GM18498 (cell line): ENCODE measurements around the gene DLG2.

Source experiments
- ATAC-seq: cut with Tn5 transposase; IDR thresholded peaks from one replicate; pipeline ENCODE4 v1.9.1; 2021; ENCODE audit warnings: mild to moderate bottlenecking, moderate library complexity; ENCODE audit not compliant: unreplicated experiment

The DLG2 gene

DNA sequence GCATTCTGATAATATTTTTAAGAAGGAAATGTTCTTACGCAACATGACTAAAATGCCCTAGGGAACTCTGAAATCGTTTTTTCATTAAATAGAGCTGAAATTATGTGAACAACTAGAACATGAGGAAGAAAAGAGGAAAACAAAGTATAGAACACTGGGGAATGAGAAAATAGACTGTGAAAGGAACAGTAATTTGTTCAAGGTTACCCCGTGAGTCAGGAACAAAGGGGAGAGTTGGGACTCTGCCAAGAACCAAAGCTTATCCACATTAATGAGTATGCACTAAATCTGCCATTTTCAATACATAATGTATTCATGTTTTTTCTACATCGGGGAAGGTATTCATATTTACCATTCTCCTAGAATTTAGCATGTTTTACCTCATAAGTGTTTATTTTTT, 1379.2 kb downstream of the DLG2 start:
- no peak for ATAC-seq

GRCh38 chr11:84247129-84247528, 1380.0 kb downstream of the DLG2 start:
- no peak for ATAC-seq

DNA sequence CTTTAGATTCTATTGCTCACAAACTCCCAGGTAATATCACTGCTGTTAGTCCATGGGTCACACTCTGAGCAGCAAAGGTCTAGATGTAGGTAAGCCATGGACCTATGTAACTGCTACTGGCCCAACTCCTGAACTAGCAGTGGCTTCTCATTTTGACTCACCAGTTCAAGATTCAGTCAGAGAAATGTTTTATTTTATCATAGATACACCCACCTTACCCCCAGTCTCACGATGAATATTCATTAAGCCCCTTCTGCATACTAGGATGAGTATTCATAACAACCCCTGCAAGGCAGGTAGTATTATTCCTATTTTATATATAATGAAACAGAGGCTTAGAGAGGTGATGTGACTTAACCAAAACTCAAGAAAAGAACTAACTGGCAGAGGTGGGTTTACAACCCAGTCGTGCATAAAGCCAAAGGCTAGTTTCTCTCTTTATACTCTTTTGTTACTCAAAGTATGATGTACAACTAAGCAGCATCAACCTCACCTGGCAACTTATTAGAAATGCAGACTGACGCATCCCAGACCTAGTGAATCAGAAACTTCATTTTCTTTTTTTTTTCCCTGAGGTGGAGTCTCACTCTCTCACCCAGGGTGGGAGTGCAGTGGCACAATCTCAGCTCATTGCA, 1383.4 kb downstream of the DLG2 start:
- ATAC-seq = peak; percentile 71

GRCh38 chr11:84241343-84242131, 1385.6 kb downstream of the DLG2 start:
- ATAC-seq = no peak

GRCh38 chr11:84240847-84241246, 1386.3 kb downstream of the DLG2 start:
- no peak for ATAC-seq

- no peak for ATAC-seq
Measured at GRCh38 chr11:84236436-84236835, 1390.7 kb downstream of the DLG2 start.

- ATAC-seq = no peak
Measured at GRCh38 chr11:84234462-84235202, 1392.5 kb downstream of the DLG2 start.

- no peak for ATAC-seq
Measured at GRCh38 chr11:84234011-84234410, 1393.1 kb downstream of the DLG2 start.

DNA sequence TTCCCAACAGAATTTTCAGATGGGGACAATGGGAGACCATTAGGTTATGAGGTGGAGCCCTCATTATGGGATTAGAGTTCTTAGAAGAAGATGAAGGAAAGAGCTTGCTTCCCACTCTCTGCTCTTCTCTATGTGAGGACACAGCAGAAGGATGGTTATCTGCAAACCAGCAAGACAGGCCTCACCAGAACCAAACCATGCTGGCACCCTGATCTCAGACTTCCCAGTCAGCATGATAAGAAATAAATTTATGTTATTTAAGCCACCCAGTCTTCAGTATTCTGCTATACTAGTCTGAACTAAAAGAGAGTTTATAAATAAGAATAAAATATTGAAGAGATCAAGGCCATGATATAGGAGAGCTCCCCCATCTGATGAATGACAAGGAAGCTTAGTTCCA, 1394.6 kb downstream of the DLG2 start:
- no peak for ATAC-seq

GRCh38 chr11:84230402-84230801, 1396.7 kb downstream of the DLG2 start:
- no peak for ATAC-seq

- no peak for ATAC-seq
Measured at GRCh38 chr11:84227970-84228665, 1399.0 kb downstream of the DLG2 start.

GRCh38 chr11:84224042-84224441, 1403.1 kb downstream of the DLG2 start:
- no peak for ATAC-seq

DNA sequence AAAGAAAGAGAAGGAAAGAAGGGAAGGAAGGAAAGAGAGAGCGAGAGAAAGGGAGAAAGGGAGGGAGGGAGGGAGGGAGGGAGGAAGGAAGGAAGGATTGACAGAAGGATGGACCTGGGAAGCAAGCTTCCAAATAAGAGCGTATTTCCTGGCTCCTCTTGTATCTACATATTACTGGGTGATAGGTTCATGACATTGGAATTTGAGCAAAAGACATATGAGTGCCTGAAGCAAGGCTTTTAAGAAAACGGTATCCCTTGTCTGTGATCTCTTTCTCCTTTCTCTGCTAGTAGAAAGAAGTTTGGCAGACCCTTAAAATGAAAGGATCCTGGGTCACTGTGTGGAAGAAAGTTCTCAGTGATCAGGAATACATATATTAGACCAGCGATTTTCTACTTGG, 1408.8 kb downstream of the DLG2 start:
- no peak for ATAC-seq

GRCh38 chr11:84215672-84216071, 1411.5 kb downstream of the DLG2 start:
- ATAC-seq = no peak

DNA sequence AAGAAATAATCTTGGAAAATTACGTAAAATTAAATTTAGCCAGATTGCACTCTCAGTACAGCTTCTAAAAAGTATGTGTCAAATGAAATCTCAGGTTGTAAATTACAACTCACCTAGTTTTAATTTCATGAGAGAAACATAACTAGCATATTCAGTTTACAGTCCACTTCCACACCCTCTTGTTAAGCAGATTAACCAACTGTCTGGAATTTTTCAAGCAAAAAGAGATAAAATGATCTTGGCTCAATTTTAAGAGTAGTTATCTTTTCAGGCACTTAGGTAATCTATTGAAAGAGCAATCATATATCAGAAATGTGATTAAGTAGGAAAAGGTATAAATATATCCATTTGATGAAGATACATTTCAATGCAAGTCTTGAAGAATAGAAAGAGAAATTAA, 1412.6 kb downstream of the DLG2 start:
- no peak for ATAC-seq

DNA sequence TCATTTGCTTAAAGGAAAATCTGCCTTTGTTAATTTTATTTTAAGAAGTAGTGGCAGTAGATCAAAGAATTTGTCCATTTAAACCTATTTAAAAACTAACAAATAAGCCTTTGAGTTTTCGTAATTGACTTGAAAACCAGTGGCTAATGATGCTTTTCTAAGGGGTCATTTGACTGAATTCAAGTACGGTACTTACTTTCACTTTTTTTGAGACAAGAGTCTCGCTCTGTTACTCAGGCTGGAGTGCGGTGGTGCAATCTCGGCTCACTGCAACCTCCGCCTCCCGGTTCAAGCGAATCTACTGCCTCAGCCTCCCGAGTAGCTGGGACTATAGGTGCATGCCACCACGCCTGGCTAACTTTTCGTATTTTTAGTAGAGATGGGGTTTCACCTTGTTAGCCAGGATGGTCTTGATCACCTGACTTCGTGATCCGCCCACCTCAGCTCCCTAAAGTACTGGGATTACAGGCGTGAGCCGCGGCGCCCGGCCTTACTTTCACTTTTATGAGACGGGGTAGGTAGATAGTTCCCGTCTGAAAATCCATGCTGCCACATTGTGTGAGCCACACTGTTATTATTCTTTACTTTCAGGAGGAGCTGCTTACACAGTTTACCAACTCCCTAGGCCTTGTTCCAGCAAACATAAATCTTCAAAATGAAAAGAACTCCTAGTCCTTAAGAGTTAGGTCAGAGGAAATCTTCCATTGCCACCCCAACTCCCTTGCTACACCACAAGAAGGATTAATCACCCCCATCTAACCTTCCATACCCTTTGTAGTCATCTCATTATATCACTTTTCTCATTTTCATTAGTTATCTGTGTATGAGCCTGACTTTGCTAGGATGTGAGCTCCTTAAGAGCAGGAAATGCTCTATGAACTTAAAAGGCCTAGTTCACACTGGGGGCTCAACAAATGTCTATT, 1414.4 kb downstream of the DLG2 start:
- ATAC-seq = no peak

DNA sequence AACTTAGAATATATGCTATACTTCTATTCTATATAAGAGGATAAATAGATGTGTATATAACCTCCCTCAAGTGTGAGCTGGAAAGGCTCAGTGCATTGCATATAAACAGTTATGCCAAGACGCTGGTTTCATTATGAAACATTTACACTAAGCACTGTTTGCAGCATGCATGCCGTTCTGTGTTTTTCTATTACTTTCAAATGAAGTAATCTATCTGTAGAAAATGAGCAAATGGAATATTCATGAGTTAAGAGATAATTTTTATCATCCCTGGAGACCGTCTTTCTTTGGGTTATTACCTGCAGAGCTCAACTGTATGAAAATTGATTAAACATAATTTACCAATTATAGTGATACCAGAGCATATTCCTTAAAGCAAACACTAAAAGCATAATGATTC, 1415.2 kb downstream of the DLG2 start:
- ATAC-seq = no peak

DNA sequence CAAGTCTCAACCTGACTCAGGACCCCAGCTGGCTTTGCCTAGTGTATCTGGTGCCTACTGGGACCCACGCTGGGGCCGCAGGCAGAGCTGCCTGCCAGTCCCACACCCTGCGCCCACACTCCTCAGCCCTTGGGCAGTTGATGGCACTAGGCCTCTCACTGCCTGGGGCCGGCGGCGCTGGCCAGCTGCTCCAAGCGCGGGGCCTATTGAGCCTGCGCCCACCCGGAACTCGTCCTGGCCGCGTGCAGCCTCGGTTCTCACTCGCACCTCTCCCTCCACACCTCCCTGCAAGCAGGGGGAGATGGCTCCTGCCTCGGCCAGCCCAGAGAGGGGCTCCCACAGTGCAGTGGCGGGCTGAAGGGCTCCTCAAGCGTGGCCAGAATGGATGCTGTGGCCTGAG, 1432.4 kb downstream of the DLG2 start:
- ATAC-seq = no peak

DNA sequence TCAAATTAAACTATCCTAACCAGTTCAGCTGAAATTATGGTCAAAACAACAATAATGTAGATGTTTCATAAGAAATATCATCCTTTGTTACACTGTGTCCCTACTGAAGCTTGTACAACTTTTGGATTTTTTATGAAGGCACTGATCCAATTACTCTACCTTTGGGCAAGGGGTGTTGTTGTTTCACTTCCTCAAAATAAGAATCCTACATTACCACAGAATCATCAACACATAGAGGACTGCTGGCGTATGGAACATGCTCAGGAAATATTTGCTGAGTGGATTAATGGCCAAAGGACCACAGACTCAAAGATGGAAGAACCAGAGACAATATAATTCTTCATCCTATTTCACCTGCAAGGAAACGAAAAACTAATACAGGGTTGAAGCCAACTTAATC, 1433.4 kb downstream of the DLG2 start:
- ATAC-seq = no peak

DNA sequence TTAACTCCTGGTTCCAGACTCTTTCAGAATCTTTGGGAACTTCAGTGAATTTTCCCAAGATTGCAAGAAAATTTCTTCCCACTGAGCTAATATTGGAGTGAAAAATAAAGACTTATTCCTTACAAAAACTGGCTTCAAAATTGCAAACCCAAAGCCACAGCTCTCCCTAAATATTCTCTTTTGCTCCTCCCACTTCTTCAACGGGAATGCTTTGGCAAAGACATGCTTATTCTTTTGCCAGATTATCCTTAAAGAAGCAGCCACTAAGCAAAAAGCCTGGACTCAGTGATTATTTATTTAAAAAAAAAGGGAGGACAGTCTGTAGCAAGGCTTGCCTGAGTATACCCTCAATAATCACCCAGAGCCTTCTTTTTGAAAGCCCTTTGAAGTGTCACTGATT, 1438.6 kb downstream of the DLG2 start:
- ATAC-seq = no peak
